ENCODE measurements around the gene CTIF.

Gene CTIF

DNA sequence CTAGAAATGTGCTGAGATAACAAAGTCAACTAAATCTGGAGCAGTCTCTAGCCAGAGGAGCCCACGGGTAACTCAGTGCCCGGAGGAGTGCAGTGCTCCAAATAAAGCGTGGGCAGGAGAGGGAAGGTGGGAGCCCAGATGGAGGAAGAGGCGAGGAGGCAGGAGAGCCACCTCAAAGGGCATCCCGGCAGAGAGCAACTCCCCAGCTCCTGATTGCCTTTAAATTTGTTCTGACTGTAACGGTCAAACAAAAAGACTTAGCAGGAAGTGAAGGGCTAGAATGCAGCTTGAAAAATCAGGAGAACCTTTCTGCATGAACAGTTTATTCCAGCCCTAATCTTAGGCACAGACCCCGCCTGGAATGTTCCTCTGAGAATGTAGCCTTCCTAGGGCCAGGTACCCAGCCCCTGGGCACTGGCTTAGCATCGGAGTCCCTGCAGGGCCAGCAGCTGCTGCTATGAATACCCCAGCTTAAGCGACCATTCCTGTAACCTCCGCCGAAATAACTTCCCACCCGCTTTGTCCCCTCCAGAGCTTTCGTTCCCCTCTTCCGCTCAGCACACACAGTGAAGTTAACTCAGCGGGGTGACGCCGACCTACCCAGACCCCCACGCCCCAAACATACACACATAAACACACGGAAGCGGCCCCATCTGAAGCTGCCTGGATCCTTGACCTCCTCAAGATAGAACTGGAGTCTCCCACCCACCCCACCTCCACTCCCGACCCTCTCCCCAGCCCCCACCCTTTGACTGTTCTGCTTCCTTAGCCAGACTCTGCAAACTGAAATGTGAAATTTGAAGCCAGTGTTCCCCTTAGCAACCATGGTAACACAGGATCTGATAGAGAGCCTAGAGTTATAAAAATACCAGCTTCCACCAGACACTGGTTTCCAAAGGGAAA is 288.7 kb downstream of the CTIF start:
- TF ChIP-seq, protein P1, sequence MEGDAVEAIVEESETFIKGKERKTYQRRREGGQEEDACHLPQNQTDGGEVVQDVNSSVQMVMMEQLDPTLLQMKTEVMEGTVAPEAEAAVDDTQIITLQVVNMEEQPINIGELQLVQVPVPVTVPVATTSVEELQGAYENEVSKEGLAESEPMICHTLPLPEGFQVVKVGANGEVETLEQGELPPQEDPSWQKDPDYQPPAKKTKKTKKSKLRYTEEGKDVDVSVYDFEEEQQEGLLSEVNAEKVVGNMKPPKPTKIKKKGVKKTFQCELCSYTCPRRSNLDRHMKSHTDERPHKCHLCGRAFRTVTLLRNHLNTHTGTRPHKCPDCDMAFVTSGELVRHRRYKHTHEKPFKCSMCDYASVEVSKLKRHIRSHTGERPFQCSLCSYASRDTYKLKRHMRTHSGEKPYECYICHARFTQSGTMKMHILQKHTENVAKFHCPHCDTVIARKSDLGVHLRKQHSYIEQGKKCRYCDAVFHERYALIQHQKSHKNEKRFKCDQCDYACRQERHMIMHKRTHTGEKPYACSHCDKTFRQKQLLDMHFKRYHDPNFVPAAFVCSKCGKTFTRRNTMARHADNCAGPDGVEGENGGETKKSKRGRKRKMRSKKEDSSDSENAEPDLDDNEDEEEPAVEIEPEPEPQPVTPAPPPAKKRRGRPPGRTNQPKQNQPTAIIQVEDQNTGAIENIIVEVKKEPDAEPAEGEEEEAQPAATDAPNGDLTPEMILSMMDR (IDR thresholded peaks at IDR 0.05; ENCODE audit: insufficient read depth, low read depth, low read length, missing control alignments), result no peak
- H3K4me3 ChIP-seq (ENCODE audit: low read depth, low read length), result no peak overlapping the region
- DNase-seq (ENCODE audit: low read depth), result no peak

DNA sequence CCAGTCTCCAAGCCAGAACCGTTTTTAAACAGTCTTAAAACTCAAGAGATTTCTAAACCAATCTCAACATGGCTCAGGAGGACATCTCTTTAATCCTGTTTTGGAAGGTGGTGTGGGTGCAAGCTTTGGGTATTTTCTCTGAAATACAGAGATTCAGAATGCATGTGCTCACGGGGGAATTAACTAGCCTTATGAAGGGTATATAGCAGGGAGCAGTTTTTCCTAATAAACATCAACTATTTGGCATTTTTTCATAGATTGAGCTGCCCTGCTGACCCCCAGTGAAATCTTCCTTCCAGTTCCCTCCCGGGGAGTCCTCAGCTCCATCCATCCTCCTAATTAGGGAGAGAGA is 289.3 kb downstream of the CTIF start:
- DNase-seq (ENCODE audit: low read depth), result no peak
- TF ChIP-seq, protein P1 (IDR thresholded peaks at IDR 0.05; ENCODE audit: insufficient read depth, low read depth, low read length, missing control alignments), result no peak
- H3K4me3 ChIP-seq (ENCODE audit: low read depth, low read length), result no peak overlapping the region

DNA sequence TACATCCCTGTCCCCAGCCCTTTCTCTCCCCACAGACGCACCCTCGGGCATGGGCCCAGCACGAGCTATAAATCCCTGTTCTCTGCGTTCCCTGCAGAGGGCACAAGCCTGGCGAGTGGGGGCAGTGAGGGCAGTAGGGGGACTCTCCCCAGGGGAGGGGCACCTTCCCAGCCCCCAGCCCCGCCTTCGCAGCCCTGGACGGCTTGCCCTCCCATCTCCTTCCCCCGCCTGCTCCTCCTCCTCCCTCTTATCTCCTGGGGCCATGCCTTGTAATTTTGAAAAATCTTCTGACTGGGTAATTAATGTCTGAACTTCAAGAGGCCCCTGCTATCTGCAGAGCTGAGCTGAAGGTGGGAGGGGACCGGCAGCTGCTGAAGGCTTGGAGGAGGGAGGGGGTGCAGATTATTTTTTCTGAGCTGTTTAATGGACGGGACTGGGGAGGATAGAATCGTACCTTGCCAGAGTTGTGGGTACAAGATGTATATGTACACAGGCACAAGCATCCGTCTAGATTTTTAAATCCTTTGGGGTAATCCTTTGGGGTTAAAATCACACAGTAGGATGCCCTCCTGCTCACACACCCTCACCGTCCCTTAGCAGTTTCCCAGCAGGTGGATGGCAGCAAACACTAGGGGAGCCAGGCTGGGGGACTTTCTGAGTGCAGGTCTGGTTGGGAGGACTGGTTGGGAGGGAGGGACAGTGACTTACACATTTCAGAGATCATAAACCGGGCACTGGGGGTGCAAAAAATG is 290.0 kb downstream of the CTIF start:
- TF ChIP-seq, protein P1 (IDR thresholded peaks at IDR 0.05; ENCODE audit: insufficient read depth, low read depth, low read length, missing control alignments), result no peak
- no peak for DNase-seq (ENCODE audit: low read depth)

DNA sequence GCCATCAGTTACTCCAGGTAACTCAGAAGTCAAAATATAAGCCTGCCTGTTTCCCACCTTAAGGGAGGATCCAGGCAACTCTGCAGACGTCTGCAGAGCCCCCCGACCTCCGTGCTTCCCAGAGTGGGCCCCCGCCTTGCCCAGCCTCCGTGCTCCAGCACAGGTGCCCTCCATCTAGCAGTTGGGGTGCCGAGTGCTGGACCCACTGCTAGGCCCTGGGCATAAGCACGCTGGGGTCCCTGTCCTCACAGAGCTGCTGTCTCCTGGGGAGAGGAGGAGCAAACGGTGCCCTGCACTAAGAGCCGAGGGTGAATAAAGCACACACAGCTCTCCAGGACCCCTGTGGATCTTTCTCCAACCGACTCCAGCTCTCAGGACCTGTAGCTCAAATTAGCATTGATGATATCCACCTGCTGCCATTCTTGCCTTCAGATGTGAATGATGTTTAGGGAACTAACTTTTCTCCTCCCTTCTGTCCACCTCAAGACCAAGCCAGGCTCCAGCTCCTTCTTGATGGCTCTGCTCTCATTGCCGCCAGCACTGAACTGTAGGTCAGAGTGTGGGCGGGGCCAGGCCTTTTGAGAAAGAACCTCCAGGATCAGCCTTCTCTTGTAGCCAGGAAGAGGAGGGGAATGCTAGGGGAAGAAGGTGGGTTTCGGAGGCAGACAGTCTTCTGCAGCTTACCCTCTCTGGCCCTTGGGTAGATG is 290.8 kb downstream of the CTIF start:
- DNase-seq (ENCODE audit: low read depth), result no peak

More for the DNA sequence above, 290.0 kb downstream of the CTIF start:
- H3K4me3 ChIP-seq (ENCODE audit: low read depth, low read length), result no peak overlapping the region

DNA sequence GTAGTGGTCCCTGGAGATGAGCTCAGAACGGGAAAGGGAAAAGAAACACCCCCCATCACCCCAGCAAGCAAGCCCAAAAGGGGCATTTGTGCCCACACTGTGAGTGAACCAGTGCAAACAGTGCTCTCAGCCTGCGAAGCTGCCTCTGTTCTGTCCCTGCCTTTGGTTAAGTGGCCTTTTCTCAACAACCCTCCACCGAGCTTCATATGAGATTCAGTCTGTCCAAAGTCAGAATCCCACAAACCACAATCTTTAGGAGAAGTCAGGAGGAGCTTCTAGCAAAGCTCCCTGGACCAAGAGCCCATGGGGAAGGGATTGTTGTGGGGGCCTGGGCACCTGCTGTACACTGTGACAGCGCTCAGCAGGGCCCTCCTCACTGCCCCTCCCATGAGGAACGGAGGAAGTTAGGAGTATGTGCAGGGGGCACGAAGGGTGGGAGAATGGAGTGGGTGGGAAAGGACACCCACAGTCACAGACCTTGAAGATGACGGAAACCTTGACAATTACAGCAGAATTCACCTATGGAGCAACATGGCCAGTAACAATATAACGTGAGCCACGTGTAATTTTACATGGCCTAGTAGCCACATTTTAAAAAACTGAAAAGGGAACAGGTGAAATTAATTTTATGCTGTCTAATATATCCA is 292.4 kb downstream of the CTIF start:
- TF ChIP-seq, protein P1 (IDR thresholded peaks at IDR 0.05; ENCODE audit: insufficient read depth, low read depth, low read length, missing control alignments), result no peak
- DNase-seq (ENCODE audit: low read depth), result no peak
- no peak overlapping the region for H3K4me3 ChIP-seq (ENCODE audit: low read depth, low read length)

More for the DNA sequence above, 290.8 kb downstream of the CTIF start:
- TF ChIP-seq, protein P1 (IDR thresholded peaks at IDR 0.05; ENCODE audit: insufficient read depth, low read depth, low read length, missing control alignments), result no peak
- no peak overlapping the region for H3K4me3 ChIP-seq (ENCODE audit: low read depth, low read length)

DNA sequence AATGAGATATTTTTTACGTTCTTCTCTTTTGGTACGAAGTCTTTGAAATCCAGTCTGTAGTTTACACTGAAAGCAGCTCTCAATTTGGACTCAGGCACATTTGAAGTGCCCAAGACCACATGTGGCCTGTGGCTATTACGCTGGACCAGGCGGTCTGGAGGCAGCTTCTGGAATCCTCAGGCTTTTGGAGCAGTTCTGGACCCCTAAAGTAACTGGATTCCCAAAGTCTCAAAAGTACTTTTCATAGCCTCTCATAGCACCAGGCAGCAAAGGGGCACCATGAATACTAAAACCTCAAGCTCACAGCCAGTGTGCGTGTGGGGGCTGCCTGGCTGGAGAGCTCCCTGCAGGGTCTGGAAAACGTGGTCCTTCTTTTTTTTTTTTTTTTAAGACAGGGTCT is 293.0 kb downstream of the CTIF start:
- TF ChIP-seq, protein P1 (IDR thresholded peaks at IDR 0.05; ENCODE audit: insufficient read depth, low read depth, low read length, missing control alignments), result no peak
- no peak for DNase-seq (ENCODE audit: low read depth)
- H3K4me3 ChIP-seq (ENCODE audit: low read depth, low read length), result no peak overlapping the region; the same call in 1 of the 2 replicates
